Stimulated activated CD4-positive, alpha-beta T cell treated with anti-CD3 and anti-CD28 coated beads, Interleukin-15, amount 100 ng/mL, for 48 hours (primary cell): ENCODE results near the gene EVA1B.

Experiments
- DNase-seq, 2 donors: peaks; one replicate each; pipeline ENCODE4 v3.0.0-alpha.2; 2020; ENCODE audit warnings: low read depth in 2 of 2

EVA1B gene

DNA sequence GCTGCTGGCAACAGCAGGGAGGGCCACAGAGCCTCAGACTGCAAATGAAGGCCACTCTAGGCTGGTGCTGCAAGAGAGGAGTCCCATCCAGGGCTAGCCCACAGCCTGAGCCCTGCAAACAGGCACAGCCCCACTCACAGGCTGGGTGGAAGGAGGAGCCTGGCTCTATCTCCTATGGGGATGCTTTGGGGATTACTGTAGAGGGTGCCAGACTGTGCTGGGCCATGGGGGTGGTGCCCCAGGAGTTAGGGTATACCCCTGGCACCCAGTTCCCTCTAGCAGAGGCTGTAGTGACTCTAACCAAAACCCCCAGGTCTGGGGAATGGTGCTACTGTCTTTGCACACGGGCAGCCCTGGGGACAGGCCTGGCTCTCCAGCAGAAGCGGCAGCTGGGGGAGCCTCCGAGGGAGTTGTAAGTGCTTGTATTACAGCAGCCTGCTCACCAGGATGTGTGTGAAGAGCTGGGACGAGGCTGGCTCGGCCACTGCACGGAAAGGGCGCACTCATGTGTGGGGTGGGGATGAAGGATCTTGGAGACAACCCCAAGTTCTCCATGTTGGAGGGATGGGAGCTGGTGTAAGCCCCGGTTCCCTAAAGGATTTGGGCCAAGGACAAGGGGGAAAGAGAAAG is 23.4 kb upstream of the EVA1B start:
- no peak for DNase-seq

DNA sequence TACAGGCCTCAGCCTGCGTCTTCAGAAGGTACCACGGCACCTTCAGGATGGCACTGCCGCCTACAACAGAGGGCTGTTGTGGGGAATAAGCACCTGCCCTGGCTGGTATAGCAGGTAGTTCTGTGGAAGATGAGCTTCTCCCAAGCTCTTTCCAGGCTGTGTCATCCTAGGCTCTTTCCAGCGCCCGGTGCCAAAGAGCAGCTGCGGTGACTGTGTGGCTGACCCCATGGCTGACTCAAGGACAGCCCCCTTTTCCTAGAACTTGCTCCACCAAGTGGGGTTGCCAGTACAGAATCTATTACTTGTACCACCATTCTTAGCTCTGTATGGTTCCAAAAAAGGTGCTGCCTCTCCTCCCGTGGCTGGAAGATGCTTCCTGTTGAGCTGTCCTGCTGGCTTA is 21.9 kb upstream of the EVA1B start:
- no peak for DNase-seq

DNA sequence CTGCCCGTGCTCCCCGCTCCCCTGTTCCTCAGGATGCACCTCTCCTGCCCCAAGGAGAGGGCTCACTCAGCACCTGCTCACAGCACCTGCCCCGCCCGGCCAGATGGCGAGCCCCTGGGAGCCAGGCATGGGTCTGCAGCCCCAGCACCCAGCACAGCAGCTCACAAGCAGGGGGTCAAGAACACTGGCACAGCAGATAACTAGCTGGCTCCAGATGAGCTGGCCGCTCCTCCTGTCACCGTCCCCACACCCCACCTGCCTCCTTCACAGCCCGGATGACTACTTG is 20.9 kb upstream of the EVA1B start:
- no peak for DNase-seq

DNA sequence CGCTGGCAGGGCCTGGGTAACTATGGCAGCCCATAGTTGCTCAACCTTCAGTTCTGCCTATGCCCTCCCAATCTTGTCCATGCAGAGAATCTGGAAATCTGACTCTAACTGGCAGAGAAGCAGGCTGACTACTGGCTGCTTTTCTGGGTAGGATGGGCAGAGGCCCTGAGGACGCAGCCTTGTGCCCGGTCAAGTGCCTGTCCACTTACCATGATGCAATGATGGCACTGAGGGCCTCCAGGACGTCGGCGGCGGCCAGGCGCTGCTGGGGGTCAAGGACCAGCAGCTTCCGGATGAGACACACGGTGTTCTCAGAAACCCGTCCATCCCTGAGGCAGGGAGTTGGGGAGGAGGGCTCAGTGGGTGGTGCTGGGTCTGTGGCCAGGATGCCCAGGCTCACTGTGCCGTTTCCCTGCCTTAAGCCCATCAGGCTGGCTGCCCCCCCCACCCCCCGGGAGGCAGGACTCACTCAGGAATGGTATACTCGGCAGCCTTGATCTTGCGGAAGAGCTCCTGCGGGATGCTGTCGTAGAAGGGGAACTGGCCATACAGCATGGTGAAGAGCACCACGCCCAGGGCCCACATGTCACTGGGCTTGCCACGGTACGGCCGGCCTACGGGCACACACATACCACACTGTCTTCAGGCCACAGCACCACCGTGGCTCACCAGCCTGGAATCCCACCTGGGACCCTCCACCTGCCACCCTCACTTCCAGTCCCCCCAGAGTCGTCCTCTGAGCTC is 20.4 kb upstream of the EVA1B start:
- DNase-seq, result no peak

DNA sequence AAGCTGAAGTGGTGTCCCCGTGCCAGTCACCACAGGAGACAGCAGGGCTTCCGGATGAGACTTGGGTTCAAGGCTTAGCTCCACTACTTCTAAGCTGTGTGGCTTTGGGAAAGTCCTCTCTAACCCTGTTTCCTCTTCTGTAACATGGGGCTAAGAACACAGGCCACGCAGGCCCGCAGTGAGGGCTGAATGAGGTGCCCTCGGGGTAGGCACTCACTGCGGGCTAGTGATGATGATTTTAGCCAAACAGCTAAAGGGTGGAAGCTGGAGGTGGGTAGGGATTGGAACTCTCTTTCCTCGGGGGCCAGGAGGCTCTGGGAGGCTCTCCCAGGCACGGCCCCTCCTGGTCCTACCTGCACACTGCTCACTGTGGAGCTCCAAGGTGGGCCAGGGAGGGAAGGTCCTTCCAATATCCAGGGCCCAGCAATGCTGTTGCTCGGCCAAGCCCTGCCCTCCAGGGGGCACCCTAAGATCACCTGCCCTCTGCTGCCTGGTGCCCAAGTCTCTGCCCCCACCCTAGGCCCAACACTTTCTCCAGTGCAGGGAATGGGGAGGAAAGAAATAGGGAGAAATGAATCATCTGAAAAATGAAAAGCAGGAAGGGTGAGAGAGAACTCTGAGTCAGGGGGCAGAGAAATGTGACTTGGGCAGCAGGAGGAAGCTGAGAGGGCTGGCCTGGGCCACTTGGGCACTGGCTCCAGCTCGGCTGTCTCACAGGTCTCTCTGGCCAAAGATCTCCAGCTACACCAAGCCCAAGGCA is 19.2 kb upstream of the EVA1B start:
- DNase-seq, result no peak

DNA sequence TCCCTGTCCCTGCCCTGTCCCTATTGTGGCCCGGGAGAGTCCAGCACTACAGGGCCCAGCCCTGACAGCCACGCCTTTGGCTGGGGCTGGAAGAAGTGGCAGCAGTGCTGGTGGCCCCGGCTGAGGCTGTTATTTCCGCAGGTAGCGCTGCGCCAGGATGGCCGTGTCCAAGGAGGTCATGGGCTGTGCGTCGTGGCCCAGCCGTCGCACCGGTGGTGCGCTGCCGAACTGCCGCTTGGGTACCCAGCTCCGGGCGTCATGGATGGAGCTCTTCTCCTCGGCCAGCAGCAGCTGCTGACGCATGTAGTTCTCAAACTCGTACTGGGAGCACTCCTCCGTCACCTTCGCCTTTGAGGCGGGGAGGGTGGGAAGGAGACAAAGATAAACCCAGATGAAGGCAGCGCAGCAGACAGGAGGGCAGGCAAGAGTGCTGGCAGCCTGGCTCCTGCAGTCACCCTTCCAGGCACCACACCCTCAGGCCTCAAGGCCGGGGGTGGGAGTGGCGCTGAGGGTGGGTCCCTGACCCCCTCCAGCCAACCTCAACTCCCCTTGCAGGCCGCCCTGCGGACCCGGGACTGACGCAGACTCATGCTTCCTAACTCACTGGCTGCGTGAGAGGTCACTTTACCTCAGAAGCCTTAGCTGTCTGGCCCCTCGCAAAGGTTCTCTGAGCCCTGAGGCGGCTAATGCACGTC is 18.3 kb upstream of the EVA1B start:
- DNase-seq, result no peak

DNA sequence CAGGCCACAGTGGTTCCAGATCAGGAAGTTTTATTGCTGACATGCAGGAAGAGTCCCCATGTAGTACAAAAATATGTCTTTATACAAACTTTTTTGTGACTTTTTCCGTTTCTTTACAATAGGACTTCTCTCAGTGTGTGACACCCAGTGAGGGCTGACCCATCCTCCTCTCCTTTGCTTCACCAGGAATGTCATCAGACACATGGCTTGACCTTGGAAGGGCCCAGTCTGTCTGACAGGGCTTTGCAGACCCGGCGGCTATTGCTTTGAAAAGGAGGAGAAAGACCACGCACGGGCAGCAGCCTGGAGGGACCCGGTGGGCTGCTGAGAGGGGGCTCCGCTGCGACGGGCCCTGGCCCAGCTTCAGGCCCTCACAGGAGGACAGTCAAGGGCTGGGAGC is 16.2 kb upstream of the EVA1B start:
- DNase-seq, result no peak

DNA sequence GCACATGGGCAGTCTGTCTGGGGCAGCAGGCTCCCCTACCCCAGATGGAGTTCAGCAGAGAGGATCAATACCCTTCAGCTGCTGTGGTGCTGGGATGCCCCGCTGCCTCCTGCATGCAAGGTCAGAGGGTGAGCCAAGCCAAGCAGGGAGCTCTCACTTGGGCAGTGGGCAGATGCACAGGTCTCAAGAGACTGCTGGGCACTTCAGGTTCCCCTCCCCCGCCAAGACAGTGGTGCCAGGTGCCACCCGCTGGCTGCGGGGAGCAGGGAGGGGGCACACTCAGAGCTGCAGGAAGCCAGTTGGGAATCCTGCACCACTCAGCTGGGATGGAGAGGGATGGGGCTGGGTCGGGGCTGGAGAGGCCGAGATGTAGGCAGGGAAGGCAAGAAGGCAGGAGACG is 15.8 kb upstream of the EVA1B start:
- DNase-seq, result no peak

DNA sequence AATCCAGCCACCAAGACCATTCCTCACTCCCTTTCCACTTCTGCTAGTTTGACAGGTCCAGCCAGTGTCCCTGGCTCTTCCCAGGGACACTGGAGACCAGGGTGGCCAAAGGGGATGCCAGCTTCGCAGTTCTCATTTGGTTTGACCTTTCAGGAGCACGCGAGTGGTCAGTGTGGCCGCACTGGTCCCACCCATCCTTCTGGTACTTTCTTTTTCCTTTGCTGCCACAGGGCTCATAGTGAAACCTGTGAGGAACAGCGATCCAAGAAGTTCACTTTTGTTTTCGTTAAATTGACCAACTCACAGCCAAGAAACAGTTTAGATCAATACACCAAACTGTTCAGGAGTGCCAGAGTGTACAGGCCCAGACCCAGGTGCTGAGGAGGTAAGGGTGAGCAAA is 14.4 kb upstream of the EVA1B start:
- no peak for DNase-seq

DNA sequence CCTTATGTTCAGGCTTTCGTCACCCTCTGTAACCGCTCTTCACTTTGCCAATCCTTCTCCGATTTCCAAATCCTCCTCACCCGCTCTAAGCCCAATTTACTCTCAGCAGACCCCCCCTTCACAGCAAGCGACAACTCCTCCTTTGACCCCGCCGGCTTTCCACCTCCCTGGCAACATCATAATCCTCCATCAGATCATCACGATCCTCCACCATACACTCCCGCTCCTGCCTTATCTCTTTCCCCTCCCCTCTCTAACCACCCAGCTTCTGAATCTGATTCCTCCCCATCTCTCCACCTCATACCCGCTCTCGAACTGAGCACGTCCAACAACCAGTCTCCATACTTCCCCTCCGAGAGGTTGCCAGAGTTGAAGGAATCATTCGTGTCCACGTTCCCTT is 7.5 kb upstream of the EVA1B start:
- DNase-seq, result no peak

DNA sequence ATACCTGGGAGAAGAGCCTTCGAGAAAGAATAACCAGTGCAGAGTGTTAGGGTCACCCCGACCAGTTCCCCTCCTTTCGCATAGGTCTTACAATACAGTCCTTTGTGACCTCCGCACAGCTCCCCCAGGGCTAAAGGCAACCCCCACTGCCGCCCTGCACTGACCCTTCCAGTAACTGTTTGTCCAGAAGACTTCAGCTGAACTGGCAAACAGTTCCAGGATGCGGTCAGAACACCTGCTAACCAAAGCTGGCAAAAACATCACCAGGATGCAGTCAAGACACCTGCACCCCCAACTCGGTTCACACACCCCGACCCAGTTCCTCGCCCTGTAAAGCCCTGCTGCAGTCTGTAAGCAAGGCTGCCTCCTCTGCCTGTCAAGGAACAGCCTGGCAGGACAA is 6.4 kb upstream of the EVA1B start:
- DNase-seq, result no peak

DNA sequence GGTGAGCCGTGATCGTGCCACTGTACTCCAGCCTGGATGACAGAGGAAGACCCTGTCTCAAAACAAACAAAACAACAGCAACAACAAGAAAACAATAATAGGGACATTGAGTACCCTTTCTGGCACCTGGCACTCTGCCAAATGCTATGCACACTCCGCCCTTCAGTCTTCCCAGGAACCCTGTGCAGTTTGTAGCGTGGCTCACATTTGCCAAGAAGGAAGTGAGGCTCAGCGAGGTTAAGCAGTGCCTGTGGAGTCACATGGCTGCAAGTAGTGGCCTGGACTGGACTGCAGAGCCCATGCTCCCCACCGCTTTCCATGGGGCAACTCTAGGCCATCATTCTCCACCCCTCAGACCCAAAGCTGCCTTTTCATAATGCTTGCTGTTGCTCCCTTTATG is 5.3 kb upstream of the EVA1B start:
- DNase-seq, result no peak

DNA sequence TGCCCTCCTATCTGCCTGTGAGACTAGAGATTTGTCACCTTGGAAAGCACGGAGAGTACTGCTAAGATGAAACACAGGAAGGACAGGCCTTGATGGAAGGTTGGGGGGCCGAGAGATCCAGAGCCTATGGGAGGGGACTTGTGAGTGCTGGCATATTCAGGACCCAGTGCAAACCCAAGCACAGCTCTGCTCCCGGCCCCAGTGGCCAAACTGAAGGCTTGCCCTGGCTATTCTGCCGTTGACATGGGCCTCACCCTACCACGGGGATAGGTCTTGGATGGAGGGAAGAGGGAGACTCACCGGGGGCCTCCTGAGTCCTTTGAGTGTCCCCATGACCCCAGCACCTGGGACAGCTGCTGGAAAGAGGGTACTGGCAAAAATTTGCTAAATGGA is 4.6 kb upstream of the EVA1B start:
- no peak for DNase-seq

DNA sequence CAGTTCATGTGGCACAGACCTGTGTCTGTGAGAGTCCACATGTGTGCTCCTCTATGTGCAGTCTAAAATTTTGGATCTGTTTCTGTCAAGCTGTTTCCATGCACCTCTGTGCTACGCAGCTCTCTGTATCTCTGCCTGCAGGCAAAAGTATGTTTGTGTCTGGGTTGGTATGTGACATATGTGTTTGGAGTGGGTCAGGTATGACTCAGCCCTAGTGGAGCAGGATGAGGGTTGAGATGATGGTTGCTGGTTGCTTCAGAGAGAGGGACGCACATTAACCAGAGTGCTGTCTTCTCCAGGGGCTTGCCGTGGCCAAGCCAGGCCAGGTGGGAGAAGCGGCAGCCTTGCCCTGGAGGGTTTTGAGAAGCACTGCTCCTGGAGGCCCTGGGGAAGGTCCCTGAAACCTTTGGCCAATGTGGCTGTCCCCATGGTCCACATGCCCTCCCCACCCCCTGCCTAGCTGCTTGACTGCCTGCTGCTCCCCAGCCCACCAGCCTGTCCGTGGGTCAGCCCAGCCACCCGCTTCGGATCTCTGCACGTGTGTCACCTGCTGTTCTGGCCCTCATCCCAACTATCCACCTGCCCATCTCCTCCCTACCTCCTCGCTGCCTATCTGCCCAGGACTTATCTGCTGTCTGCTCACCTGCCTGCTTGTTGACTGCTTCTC is 4.1 kb upstream of the EVA1B start:
- no peak for DNase-seq

DNA sequence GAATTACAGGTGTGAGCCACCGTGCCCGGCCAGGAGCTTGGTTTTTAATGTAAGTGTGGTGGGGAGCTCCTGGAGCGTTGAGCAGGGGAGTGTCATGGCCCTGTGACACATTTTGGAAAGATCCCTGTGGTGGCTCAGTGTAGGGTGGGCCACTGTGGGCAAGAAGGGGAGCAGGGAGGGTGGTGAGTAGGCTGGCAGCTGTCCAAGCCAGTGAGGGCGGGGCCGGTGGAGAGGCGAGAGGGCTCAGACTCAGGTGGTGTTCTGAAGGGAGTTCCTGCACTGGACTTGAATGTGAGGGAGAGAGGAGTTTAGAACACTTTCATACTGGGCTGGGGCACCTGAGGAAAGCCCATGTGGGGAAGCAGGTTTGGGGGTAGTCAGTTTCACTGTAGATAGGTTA is 3.1 kb upstream of the EVA1B start:
- DNase-seq, result no peak

DNA sequence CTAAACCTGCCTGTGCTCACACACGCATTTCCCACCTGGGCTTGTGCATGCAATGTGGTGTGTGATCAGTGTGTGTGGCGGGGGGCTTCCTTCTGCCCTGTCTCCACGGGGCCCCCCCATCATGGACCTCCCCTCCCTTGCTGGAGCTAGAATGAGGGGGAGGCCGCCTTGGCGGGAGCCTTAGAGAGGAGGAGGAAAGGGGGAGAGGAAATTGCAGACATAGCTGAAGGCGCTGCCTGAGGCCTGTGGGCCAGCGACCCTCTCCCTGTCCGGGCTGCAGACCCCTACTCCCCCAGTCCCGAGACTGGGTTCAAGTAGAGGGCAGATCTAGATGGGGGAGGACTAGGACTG is 883 bp upstream of the EVA1B start:
- no peak for DNase-seq

DNA sequence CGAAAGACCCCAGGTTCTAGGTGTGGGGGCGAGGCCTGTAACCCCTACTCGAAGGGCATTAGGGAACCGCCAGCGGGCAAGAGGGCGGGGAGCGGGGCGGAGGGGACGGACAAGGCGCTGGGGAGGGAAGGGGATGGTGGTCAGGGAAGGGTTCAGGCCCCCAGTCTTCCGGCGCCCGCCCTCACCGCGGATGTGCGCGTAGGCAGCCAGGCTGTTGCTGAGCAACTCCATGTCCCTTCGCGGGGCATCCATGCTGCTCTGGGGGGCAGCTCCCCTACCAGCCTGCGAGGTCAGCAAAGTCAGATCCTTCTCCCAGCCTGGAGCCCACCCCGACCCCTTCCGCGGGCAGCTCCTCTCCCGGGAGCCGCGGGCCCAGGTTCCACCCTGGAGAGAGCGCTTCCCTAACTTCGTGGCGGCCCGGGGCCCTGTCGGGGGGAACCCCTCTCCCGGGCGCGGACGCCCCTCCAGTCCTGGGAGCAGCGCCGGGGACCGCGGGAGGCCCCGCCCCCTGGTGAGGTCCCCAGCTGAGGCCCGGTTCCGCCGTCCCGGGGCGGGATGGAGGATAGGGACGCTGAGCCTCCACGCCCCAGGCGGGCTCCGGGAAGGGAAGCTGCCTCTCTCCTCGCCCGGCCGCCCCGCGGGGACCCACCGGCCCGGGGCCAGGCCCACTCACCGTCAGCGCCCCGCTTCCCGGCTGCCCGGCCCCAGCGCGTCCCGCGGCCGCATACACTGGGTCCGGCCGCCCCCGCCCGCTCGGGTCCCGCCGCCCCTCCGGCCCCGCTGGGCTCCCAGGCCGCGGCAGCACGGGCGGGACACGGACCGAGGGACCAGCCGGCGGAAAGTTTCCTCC is 434 bp downstream of the EVA1B start:
- no peak for DNase-seq

DNA sequence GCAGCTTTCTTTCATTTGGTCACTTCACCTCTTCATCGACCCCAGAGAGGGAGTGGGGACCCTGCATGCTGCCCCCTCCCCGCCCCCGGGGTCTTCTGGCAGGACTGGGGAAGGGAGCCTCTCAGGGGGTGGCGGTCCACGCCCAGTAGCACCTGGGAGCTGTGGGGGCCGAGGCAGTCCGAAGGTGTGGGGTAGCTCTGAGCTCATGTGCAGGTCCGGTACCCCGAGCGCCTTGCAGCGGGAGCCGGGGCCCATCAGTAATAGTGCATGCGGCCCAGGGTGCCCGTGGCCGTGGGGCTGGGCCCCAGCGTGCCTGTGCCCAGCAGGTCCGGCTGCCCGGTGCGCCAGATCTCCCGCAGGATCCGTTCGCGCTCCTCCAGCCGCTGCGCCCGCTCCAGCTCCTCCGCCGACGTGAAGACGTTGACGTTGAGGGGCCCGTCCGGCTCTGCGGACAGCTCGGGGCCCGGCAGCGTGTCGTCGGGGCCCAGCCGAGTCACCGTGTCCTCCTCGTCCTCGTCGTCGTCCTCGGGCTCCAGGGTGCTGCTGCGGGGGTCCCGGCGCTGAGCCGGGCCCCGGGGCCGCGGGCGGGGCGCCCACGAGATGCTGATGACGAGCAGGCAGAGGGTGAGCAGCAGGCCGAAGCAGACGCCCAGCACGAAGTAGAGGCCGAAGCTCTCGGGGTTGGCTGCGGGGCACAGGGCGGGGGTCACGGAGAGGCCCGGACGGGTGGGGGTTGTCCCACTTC is 1.2 kb downstream of the EVA1B start:
- no peak for DNase-seq

DNA sequence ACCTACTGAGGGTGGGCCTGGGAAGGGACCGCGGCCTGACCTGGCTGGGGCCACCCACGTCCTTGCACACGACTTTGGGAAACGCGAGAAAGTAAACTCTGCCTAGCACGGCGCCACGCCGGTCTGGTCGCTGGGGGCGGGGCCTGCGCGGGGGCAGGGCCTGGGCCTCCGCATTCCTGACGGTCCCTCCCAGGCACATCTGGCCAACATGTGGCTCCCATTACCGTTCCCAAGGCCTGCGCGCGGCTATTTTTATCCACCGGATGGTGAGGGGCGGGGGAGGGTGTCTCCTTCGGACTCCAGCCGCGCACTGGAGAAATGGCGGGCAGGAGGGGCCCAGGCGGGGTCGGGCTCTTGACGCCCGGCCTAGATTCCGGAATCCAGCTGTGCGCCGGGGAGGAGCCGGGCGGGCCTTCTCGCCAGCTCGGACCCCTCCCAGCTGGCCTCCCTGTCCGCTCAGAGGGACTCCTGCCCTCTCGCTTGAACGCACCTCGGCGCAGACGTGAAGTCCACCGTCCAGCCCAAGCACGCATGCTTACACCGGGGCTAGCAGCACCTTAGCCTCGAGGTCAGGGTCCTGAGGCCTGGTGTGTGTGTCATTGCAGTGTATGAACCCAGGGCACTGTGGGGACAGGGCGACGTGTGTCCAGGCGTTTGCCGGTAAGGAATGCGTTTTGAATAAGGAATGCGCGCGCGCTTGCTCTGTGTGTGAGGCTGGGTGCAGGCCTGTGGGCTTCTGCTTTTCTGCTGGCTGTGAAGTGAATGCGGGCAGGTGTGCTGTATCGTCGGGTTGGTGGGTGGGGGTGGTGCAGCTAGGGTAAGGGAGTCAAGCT is 2.1 kb downstream of the EVA1B start:
- DNase-seq, result no peak

DNA sequence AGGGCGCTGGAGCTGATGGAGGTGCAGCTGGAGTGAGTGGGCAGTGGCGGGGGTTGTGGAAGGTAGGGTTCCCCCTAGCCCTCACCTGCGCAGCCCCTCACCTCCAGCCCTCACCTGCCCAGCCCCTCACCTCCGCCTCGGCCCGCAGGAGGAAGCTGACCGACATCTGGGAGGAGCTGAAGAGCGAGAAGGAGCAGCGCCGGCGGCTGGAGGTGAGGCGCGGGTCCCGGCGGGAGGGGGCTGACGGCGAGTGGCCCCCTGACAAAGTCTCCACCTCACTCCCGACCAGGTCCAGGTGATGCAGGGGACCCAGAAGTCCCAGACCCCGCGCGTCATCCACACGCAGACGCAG is 2.7 kb downstream of the EVA1B start:
- no peak for DNase-seq
